ENCODE results near the gene RBFOX2.

DNA sequence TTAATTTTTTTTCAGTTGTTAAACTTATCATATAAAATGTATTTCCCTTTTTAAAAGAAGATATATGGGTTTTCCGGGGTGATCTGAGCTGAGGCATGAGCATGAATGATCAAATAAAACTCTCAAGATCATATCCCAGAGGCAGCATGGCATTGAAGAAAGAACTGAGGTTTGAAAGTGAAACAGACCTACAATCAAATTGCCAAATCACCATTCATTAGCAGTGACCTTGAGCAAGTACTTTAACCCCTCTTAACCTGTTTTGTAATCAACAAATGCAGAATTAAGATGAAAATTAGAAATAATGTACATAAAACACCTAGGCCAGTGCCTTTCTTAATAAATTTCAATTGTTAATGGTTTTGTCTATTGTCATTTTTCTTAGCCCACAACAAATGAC, 116.0 kb downstream of the RBFOX2 start:
- TF ChIP-seq, protein P1, sequence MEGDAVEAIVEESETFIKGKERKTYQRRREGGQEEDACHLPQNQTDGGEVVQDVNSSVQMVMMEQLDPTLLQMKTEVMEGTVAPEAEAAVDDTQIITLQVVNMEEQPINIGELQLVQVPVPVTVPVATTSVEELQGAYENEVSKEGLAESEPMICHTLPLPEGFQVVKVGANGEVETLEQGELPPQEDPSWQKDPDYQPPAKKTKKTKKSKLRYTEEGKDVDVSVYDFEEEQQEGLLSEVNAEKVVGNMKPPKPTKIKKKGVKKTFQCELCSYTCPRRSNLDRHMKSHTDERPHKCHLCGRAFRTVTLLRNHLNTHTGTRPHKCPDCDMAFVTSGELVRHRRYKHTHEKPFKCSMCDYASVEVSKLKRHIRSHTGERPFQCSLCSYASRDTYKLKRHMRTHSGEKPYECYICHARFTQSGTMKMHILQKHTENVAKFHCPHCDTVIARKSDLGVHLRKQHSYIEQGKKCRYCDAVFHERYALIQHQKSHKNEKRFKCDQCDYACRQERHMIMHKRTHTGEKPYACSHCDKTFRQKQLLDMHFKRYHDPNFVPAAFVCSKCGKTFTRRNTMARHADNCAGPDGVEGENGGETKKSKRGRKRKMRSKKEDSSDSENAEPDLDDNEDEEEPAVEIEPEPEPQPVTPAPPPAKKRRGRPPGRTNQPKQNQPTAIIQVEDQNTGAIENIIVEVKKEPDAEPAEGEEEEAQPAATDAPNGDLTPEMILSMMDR (conservative IDR thresholded peaks at IDR 0.05; ENCODE audit: low read depth in 2 of 2), result no peak
- TF ChIP-seq EZH2phosphoT487 (IDR thresholded peaks at IDR 0.05; ENCODE audit: unreplicated experiment) (no peak), EZH2 (IDR thresholded peaks at IDR 0.05; ENCODE audit: low read depth, unreplicated experiment) (no peak), NANOG (IDR thresholded peaks at IDR 0.05; ENCODE audit: borderline replicate concordance) (no peak), POLR2AphosphoS5 (IDR thresholded peaks at IDR 0.05; ENCODE audit: low read depth) (no peak), ZNF114 (CRISPR knock-in tag; IDR thresholded peaks at IDR 0.05) (no peak), JUNB (IDR thresholded peaks at IDR 0.05; ENCODE audit: unreplicated experiment) (no peak), ZNF331 (CRISPR knock-in tag; IDR thresholded peaks at IDR 0.05; ENCODE audit: low read depth) (no peak), CREB1 (CRISPR knock-in tag; IDR thresholded peaks at IDR 0.05; ENCODE audit: low read depth) (no peak), STAT1 (IDR thresholded peaks at IDR 0.05; ENCODE audit: unreplicated experiment) (no peak)
- TF ChIP-seq, protein P2, sequence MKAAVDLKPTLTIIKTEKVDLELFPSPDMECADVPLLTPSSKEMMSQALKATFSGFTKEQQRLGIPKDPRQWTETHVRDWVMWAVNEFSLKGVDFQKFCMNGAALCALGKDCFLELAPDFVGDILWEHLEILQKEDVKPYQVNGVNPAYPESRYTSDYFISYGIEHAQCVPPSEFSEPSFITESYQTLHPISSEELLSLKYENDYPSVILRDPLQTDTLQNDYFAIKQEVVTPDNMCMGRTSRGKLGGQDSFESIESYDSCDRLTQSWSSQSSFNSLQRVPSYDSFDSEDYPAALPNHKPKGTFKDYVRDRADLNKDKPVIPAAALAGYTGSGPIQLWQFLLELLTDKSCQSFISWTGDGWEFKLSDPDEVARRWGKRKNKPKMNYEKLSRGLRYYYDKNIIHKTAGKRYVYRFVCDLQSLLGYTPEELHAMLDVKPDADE (IDR thresholded peaks at IDR 0.05), result no peak
- TF ChIP-seq, protein P3, sequence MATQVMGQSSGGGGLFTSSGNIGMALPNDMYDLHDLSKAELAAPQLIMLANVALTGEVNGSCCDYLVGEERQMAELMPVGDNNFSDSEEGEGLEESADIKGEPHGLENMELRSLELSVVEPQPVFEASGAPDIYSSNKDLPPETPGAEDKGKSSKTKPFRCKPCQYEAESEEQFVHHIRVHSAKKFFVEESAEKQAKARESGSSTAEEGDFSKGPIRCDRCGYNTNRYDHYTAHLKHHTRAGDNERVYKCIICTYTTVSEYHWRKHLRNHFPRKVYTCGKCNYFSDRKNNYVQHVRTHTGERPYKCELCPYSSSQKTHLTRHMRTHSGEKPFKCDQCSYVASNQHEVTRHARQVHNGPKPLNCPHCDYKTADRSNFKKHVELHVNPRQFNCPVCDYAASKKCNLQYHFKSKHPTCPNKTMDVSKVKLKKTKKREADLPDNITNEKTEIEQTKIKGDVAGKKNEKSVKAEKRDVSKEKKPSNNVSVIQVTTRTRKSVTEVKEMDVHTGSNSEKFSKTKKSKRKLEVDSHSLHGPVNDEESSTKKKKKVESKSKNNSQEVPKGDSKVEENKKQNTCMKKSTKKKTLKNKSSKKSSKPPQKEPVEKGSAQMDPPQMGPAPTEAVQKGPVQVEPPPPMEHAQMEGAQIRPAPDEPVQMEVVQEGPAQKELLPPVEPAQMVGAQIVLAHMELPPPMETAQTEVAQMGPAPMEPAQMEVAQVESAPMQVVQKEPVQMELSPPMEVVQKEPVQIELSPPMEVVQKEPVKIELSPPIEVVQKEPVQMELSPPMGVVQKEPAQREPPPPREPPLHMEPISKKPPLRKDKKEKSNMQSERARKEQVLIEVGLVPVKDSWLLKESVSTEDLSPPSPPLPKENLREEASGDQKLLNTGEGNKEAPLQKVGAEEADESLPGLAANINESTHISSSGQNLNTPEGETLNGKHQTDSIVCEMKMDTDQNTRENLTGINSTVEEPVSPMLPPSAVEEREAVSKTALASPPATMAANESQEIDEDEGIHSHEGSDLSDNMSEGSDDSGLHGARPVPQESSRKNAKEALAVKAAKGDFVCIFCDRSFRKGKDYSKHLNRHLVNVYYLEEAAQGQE (IDR thresholded peaks at IDR 0.05; ENCODE audit: unreplicated experiment), result no peak

Data from GM23338 (cell line).